H1 (cell line): Measurements from ENCODE around the gene RNU7-1. TPM values are rescaled to one million over a fixed set of nuclear protein-coding genes. Genes with fewer than 3 reads are reported as not detected.
A peak's percentile ranks its signal among the peaks of the same experiment; 100 is the strongest.

ENCODE experiments used
- CTCF ChIA-PET: fragments of 300-600 bp; sonication (Branson Sonifier 250); formaldehyde crosslinking; loops from one replicate; lab custom pipeline; 2021; ENCODE audit not compliant: partially characterized antibody; lab: Charles Lee
- POLR2A ChIA-PET: fragments of 300-600 bp; sonication (Branson Sonifier 250); formaldehyde crosslinking; loops from one replicate; lab custom pipeline; 2021; ENCODE audit warnings: inconsistent platforms; ENCODE audit not compliant: partially characterized antibody; lab: Charles Lee
- DNase-seq, 2 experiments: peaks; one replicate each; pipeline versions ENCODE4 v3.0.0 to v3.0.0-alpha.2; 2010 to 2022; ENCODE audit warnings: low spot score in 2 of 2, low read depth in 1 of 2, mixed read lengths in 1 of 2
- FAIRE-seq: peaks from 2 replicates; lab custom pipeline; 2011; peaks lifted over from hg19 to GRCh38; lab: Jason Lieb, UNC
- H2AFZ ChIP-seq: 2 replicates; pipeline ENCODE4 v1.8.1; 2012; ENCODE audit warnings: low read length, inconsistent platforms
- H2AK5ac ChIP-seq: 2 replicates; pipeline ENCODE4 v1.6.1; 2013; ENCODE audit warnings: low read depth, low read length
- H2BK120ac ChIP-seq: replicated peaks from 2 replicates; pipeline ENCODE3; 2013; ENCODE audit warnings: low read depth, low read length, inconsistent platforms
- H2BK12ac ChIP-seq: 2 replicates; pipeline ENCODE4 v1.6.1; 2013; ENCODE audit warnings: low read depth, low read length
- H2BK15ac ChIP-seq: 2 replicates; pipeline ENCODE4 v1.6.1; 2013; ENCODE audit warnings: low read length
- H2BK20ac ChIP-seq: 2 replicates; pipeline ENCODE4 v1.6.1; 2013; ENCODE audit warnings: low read length
- H2BK5ac ChIP-seq: 2 replicates; pipeline ENCODE4 v1.6.1; 2013; ENCODE audit warnings: low read depth, low read length
- H3K14ac ChIP-seq: 2 replicates; pipeline ENCODE4 v1.6.1; 2013; ENCODE audit warnings: inconsistent platforms; ENCODE audit not compliant: insufficient read length
- H3K18ac ChIP-seq: 2 replicates; pipeline ENCODE4 v1.6.1; 2013; ENCODE audit warnings: low read length; ENCODE audit errors: extremely low read depth
- H3K23ac ChIP-seq: 2 replicates; pipeline ENCODE4 v1.6.1; 2013; ENCODE audit warnings: inconsistent platforms; ENCODE audit not compliant: insufficient read length
- H3K23me2 ChIP-seq: 2 replicates; pipeline ENCODE4 v1.6.1; 2013; ENCODE audit warnings: low read depth, low read length
- H3K27ac ChIP-seq: 2 replicates; pipeline ENCODE4 v1.6.1; 2011; ENCODE audit warnings: low read depth, low read length, inconsistent platforms
- H3K27me3 ChIP-seq, 4 experiments: replicated peaks in 1 of 4; 1 replicate in 1 of 4; 2 replicates in 3 of 4; pipeline versions ENCODE4 v1.6.1 to v1.8.1; 2011 to 2013; ENCODE audit warnings: low read length in 3 of 4, mild to moderate bottlenecking in 3 of 4, inconsistent platforms in 2 of 4, mixed read lengths in 2 of 4, moderate library complexity in 1 of 4; ENCODE audit not compliant: control insufficient read depth in 3 of 4, insufficient read depth in 3 of 4; ENCODE audit errors: extremely low read depth in 1 of 4
- H3K36me3 ChIP-seq, 4 experiments: 2 replicates each; pipeline versions ENCODE4 v1.6.1 to v1.8.1; 2011 to 2013; ENCODE audit warnings: mild to moderate bottlenecking in 4 of 4, low read length in 3 of 4, moderate library complexity in 2 of 4, control low read depth in 1 of 4, inconsistent platforms in 1 of 4; ENCODE audit not compliant: insufficient read depth in 4 of 4, control insufficient read depth in 2 of 4
- H3K4ac ChIP-seq: replicated peaks from 2 replicates; pipeline ENCODE3; 2013; ENCODE audit warnings: low read length, low read depth, mixed read lengths, inconsistent platforms; ENCODE audit not compliant: insufficient read length
- H3K4me1 ChIP-seq, 4 experiments: replicated peaks in 1 of 4; 1 replicate in 1 of 4; 2 replicates in 3 of 4; pipeline versions ENCODE4 v1.6.1 to v1.8.1; 2011 to 2013; ENCODE audit warnings: low read length in 3 of 4, inconsistent platforms in 2 of 4, mixed read lengths in 1 of 4; ENCODE audit not compliant: insufficient read depth in 4 of 4, control insufficient read depth in 3 of 4
- H3K4me2 ChIP-seq, 2 experiments: 2 replicates each; pipeline versions ENCODE4 v1.6.1 to v1.8.1; 2011 to 2013; ENCODE audit warnings: low read depth in 2 of 2, low read length in 2 of 2, control low read depth in 1 of 2, inconsistent platforms in 1 of 2, mild to moderate bottlenecking in 1 of 2; ENCODE audit not compliant: insufficient read depth in 1 of 2
- H3K4me3 ChIP-seq, 4 experiments: fragments of 200-600, 300-600 bp in 1 of 4; sonication (generic), shearing (Covaris generic), sonication (Bioruptor Twin) in 1 of 4; 2 replicates each; pipeline versions ENCODE4 v1.5.1 to v1.8.1; 2011 to 2016; ENCODE audit warnings: low read length in 4 of 4, low read depth in 3 of 4, control low read depth in 2 of 4, inconsistent platforms in 2 of 4, mild to moderate bottlenecking in 2 of 4, mixed read lengths in 1 of 4, moderate library complexity in 1 of 4; ENCODE audit not compliant: insufficient read depth in 2 of 4; ENCODE audit errors: extremely low read depth in 1 of 4
- H3K56ac ChIP-seq: replicated peaks from 2 replicates; pipeline ENCODE3; 2013; ENCODE audit warnings: low read depth, mild to moderate bottlenecking, mixed read lengths, low read length, inconsistent platforms; ENCODE audit not compliant: insufficient read length
- H3K79me1 ChIP-seq: 2 replicates; pipeline ENCODE4 v1.6.1; 2013; ENCODE audit warnings: low read depth, low read length, control low read depth
- H3K79me2 ChIP-seq, 2 experiments: 2 replicates each; pipeline versions ENCODE4 v1.6.1 to v1.8.1; 2012 to 2013; ENCODE audit warnings: low read length in 2 of 2, mild to moderate bottlenecking in 2 of 2, inconsistent platforms in 1 of 2; ENCODE audit not compliant: insufficient read depth in 2 of 2, control insufficient read depth in 1 of 2
- H3K9ac ChIP-seq, 4 experiments: replicated peaks in 1 of 4; 1 replicate in 1 of 4; 2 replicates in 3 of 4; pipeline versions ENCODE4 v1.6.1 to v1.8.1; 2011 to 2013; ENCODE audit warnings: low read depth in 3 of 4, low read length in 3 of 4, control low read depth in 2 of 4, mild to moderate bottlenecking in 2 of 4, moderate library complexity in 2 of 4, inconsistent platforms in 1 of 4; ENCODE audit errors: extremely low read depth in 1 of 4
- H3K9me3 ChIP-seq, 2 experiments: 2 replicates each; pipeline versions ENCODE4 v1.6.1 to v1.8.1; 2012 to 2013; ENCODE audit warnings: mild to moderate bottlenecking in 2 of 2, moderate library complexity in 2 of 2, control low read depth in 1 of 2, inconsistent platforms in 1 of 2, low read depth in 1 of 2, low read length in 1 of 2, mixed read lengths in 1 of 2; ENCODE audit not compliant: insufficient read depth in 2 of 2
- H4K20me1 ChIP-seq, 2 experiments: replicated peaks in 1 of 2; 2 replicates each; pipeline versions ENCODE3 to v1.8.1; 2011 to 2013; ENCODE audit warnings: inconsistent platforms in 2 of 2, low read length in 2 of 2, mild to moderate bottlenecking in 1 of 2; ENCODE audit not compliant: insufficient read depth in 2 of 2, control insufficient read depth in 1 of 2
- H4K5ac ChIP-seq: 2 replicates; pipeline ENCODE4 v1.6.1; 2013; ENCODE audit warnings: low read length, low read depth, mixed read lengths, inconsistent platforms; ENCODE audit not compliant: insufficient read length
- H4K8ac ChIP-seq: 2 replicates; pipeline ENCODE4 v1.8.0; 2013; ENCODE audit warnings: mild to moderate bottlenecking, moderate library complexity, low read length, inconsistent platforms; ENCODE audit not compliant: insufficient read depth; ENCODE audit errors: extremely low read depth
- H4K91ac ChIP-seq: replicated peaks from 2 replicates; pipeline ENCODE3; 2013; ENCODE audit warnings: low read length, mixed read lengths, inconsistent platforms; ENCODE audit not compliant: insufficient read length
- POLR2A ChIP-seq, 2 experiments: IDR thresholded peaks; 1 replicate in 1 of 2; 2 replicates in 1 of 2; pipeline ENCODE4 v1.6.1; 2011; ENCODE audit warnings: low read depth in 2 of 2, low read length in 2 of 2, mild to moderate bottlenecking in 2 of 2; ENCODE audit errors: control extremely low read depth in 1 of 2
- WGBS, 2 experiments: shearing (Covaris generic) in 1 of 2; methylation state at CpG; one replicate each; pipeline versions ENCODE4 v1.1.6 to v1.1.7; 2013 to 2015; ENCODE audit warnings: low lambda C conversion rate in 2 of 2, mixed read lengths in 2 of 2, inconsistent platforms in 1 of 2, low coverage in 1 of 2, missing lambda C conversion rate in 1 of 2; ENCODE audit not compliant: insufficient replicate concordance in 2 of 2, insufficient coverage in 1 of 2, insufficient read length in 1 of 2; ENCODE audit errors: extremely low coverage in 1 of 2, missing lambda C conversion rate in 1 of 2; 5-methylcytosine and 5-hydroxymethylcytosine counted together
- polyA plus RNA-seq, 7 experiments: library from polyadenylated mRNA; depleted of rRNA in 3 of 7; stranded (reverse) in 5 of 7; unstranded in 2 of 7; fragments of >200 nt in 5 of 7; fragments of 200-250 nt in 2 of 7; gene quantifications; 1 replicate in 5 of 7; 2 replicates in 1 of 7; 4 replicates in 1 of 7; pipeline versions ENCODE4 v1.2.1 to v1.2.3, GENCODE V29; 2011 to 2013; ENCODE audit warnings: missing spikeins in 2 of 7, mixed read lengths in 2 of 7
- total RNA-seq: library from RNA; stranded (reverse); fragmentation: NEBNext Ultra II Directional; extraction: Animal tissue kit (Norgen Biotek cat#: 25700); gene quantifications from 2 replicates; pipeline ENCODE4 v1.2.1, GENCODE V29; 2021

RNU7-1 gene
- total and polyA plus RNA-seq, 2 of the 8 experiments (the other 6 are each of a cell fraction or from before 2014, with no cell fraction given) = not detected

GRCh38 chr12:6959805-6960592 lies 16.4 kb downstream of the RNU7-1 start:
- Histone ChIP-seq H3K4me3 (no peak overlapping the region), H3K36me3 (peaks cover 0 to 4% (median 0%) of the 10 kb centered on the region in 4 experiments; a peak in 1 of 8 replicates), H4K8ac (peak overlapping the region; percentile 5; the same call in 1 of the 2 replicates), H2BK15ac (0 out of 2 replicates have a peak overlapping the region, but pooled peaks have one; percentile 14), H3K79me2 (peaks cover 0 to 14% of the 10 kb centered on the region in 2 experiments; a peak in 2 of 4 replicates), H3K4me1 (peaks cover 12 to 37% (median 29%) of the 10 kb centered on the region in 4 experiments), H3K14ac (no peak overlapping the region), H2AK5ac (no peak overlapping the region), H3K56ac (peak overlapping the region; percentile 14), H3K27ac (no peak overlapping the region), H3K4me2 (no peak overlapping the region), H3K79me1 (no peaks in the 10 kb centered on the region), H3K9me3 (no peaks in the 10 kb centered on the region), H2BK120ac (no peak overlapping the region)
- 93% methylated on average over 24 of the region's 26 CpGs; no CpG with 5 or more reads in 1 of the 2 experiments for WGBS, 2 experiments
- no peak for DNase-seq
- POLR2A ChIA-PET = interaction anchor here (1.0 to 44.0 kb wide), 8 partner anchors 9 to 148 kb away, joined by 3 to 1596 read pairs (median 19); partner anchors contain the start of genes ATN1, C12orf57, C1RL and EMG1
- CTCF ChIA-PET = interaction anchor here (0.8 to 12.2 kb wide), 14 partner anchors 8 to 100 kb away, joined by 3 to 277 read pairs (median 10); partner anchors contain the start of genes C12orf57, C1S, LPCAT3 and PHB2
- TF ChIP-seq POLR2A (IDR thresholded peaks at IDR 0.05; ENCODE audit: control extremely low read depth in 1 of 2, low read depth in 2 of 2, low read length in 2 of 2) = no peak
- TF ChIP-seq, all 59 proteins: peak for 0
- H2BK20ac ChIP-seq = no peak overlapping the region
- H3K27me3 ChIP-seq = no peaks in the 10 kb centered on the region
- H4K5ac ChIP-seq = no peak overlapping the region
- peak overlapping the region; percentile 46 for H4K91ac ChIP-seq
- H2BK12ac ChIP-seq = peak overlapping the region; percentile 65; the same call in 1 of the 2 replicates
- no peak overlapping the region for H3K4ac ChIP-seq
- FAIRE-seq = no peak
- no peaks in the 10 kb centered on the region for H4K20me1 ChIP-seq
- no peak overlapping the region for H3K23ac ChIP-seq
- H2AFZ ChIP-seq = no peak overlapping the region
- peak overlapping the region; percentile 75; the same call in 1 of the 2 replicates for H2BK5ac ChIP-seq
- peaks cover 16% of the 10 kb centered on the region; the same call in 1 of the 2 replicates for H3K23me2 ChIP-seq
- H3K9ac ChIP-seq = no peak overlapping the region
- H3K18ac ChIP-seq = peak overlapping the region; percentile 0; the same call in 1 of the 2 replicates
